Loucy (cell line): ENCODE results near the gene WWOX.

Source experiments
- EZH2phosphoT487 ChIP-seq: fragments of 200-600 bp; IDR thresholded peaks from 2 replicates; pipeline ENCODE4 v1.6.1; 2018; ENCODE audit warnings: antibody characterized with exemption, mild to moderate bottlenecking, moderate library complexity, borderline replicate concordance
- TF ChIP-seq, protein P1 (sequence below): fragments of 200-600 bp; sonication (generic); conservative IDR thresholded peaks from 2 replicates; pipeline ENCODE4 v1.5.1; 2014; ENCODE audit warnings: mild to moderate bottlenecking, antibody characterized with exemption, low read length

DNA sequence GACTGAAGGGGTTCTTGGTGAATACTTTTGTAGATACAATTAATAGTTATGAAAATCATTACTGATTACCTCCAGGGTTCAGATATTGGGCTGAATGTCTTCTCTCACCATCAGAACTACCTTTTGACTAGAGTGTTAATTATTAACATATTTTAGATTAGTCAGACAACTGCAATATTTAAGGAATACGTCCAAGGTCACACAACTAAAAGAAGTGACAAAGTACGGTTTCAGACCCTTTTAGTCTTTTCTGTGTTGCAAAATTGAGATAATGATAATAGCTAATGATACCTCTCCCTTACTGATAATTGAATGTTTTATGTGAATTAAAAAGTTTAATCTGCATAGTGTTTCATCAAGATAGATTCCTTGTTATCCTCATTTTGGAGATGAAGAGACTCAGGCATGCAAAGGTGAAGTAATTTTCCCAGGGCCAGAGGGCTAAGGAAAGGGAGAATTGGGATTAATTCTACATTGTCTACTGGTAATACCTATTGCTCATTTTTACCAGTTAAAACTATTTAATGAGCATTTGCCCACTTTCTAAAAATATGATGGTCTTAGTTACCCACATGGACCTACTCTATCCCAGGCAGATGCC, 107.3 kb downstream of the WWOX start:
- TF ChIP-seq, protein P1, sequence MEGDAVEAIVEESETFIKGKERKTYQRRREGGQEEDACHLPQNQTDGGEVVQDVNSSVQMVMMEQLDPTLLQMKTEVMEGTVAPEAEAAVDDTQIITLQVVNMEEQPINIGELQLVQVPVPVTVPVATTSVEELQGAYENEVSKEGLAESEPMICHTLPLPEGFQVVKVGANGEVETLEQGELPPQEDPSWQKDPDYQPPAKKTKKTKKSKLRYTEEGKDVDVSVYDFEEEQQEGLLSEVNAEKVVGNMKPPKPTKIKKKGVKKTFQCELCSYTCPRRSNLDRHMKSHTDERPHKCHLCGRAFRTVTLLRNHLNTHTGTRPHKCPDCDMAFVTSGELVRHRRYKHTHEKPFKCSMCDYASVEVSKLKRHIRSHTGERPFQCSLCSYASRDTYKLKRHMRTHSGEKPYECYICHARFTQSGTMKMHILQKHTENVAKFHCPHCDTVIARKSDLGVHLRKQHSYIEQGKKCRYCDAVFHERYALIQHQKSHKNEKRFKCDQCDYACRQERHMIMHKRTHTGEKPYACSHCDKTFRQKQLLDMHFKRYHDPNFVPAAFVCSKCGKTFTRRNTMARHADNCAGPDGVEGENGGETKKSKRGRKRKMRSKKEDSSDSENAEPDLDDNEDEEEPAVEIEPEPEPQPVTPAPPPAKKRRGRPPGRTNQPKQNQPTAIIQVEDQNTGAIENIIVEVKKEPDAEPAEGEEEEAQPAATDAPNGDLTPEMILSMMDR: no peak
- TF ChIP-seq EZH2phosphoT487: no peak
